AML-193 (cell line): Measurements from ENCODE around the gene FNDC3B.

Source experiments
- DNase-seq, 2 experiments: peaks; one replicate each; lab custom pipeline; 2025; lab: John Stamatoyannopoulos, UW

The FNDC3B gene

DNA sequence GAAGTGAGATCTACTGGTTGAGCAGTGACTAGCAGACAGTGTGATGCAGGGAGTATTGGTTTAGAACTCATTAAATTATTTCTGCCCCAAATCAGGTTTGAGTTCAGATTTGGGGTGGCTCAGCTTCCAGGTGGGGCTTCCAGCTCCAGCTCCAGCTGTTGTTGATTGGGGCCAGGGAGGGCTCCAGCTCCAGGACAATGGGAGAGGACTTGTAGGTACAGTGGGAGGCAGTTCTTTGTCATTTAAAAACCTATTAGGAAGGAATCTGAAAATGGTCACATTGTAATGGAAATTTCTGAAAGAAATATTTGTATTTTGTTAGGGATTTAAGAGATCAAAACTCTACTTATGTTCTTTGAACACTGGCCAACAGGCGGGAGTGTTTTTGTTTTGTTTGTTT lies 97.0 kb downstream of the FNDC3B start:
- no peak for DNase-seq

DNA sequence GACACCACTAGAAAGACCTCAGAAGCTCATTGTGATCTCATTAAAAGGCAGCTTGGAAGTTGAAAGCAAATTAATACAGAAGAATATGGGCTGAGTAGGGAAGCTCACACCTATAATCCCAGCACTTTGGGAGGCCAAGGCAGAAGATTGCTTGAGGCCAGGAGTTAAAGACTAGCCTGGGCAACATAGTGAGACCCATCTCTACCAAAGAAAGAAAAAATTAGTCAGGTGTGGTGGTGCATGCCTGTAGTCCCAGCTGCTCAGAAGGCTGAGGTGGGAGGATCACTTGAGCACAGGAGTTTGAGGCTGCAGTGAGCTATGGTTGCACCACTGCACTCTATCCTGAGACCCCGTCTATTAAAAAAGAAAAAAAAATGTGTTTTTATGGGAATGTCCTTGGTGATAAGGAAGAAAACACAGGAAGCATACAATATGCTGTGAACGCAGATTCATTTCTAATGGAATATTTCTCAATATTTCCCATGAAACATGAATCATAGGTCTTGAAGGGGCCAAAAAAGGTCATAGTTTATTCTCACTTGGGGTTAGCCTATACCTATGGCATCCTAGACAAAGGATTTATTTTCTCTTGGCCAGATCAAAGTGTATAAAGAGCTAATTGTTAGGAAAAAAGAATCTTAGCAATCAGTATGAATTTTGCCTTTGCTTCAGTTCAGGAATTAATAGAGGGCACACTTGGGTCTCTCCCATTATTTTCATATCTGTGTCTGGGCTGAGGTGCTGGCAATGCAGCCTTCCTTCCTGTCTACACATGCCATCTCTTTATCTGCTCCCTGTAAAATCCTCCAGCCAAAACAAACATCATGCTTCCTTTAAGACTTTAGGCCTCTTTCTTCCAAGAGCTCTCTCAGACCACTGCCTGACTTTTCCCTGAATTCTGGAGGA lies 98.2 kb downstream of the FNDC3B start:
- DNase-seq, result no peak

DNA sequence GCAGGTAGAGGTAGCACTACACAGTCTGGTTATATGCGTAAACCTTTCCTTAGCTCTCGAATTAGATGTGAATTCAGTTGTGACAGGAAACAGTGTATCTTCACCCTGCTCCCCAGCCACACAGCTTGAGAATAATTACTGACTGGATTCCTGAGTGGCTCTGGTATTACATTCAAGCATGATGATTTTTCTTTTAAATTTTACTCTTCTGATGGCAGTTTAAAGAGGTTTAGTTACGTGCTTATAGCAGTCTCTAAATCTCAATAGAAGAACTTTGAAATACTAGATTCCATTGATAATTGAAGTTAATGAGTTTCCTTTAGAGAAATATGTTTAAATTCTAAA lies 98.8 kb downstream of the FNDC3B start:
- no peak for DNase-seq

DNA sequence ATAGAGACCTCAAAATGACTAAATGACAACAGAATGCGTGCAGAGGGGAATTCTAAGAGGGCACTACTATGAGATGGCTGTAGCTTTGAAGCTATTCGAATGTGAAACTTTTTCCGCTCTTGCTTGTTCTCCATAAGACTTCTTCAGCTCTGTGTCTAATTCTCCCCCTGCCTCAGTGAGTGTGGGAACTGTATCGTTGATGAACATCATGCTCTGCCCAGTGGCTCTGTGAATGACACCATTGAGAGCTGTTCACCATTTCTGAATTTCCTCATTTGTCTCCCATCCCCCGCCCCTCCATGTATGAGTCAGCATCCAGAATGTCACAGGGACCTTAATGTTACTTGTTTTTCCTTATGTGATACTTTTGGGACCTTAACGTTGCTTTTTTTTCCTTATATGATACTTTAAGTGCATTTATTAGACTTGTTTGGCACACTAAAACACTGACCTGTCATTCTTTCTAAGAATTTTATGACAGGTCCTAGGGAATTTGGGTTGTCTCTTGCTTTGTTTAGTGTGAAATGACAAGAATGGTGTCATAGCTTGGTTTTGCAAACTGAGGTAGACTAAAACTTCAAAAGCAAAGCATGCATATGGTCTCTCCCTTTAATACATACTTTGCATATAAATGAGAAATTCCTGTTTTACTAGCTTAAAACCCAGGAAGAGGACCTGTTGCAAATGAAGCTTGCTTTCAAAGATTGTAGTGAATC lies 99.6 kb downstream of the FNDC3B start:
- DNase-seq, result peak; percentile 48 to 60

DNA sequence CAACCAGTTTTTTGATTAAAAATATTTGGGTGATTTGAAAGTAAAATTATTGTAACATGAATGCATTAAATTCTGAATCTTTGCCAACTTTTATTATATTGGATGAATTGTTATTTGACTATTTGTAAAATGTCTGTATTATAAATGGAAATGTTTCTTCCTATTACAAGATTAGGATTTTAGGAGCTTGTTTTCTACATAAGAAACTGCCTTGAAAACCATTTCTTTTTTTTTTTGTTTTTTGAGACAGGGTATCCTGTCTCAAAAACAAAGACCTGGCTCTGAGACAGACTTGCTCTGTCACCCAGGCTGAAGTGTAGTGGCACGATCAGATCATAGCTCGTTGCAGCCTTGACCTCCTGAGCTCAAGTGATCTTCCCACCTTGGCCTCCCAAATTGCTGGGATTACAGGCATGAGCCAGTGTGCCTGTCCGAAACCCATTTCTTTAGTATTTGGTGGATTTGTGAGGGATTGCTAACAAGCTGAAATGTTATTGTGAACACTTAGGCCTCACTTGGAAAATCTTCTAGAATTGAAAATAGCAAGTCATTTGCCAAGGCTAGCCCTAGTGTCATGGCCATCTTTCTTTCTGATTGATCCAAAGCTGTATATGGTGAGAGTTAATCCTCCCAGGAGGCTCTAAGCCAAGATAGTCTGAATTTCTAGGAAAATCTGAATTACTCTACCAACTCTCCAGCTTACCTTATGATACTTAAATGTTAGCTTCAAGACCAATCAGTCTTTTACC lies 100.3 kb downstream of the FNDC3B start:
- no peak for DNase-seq

DNA sequence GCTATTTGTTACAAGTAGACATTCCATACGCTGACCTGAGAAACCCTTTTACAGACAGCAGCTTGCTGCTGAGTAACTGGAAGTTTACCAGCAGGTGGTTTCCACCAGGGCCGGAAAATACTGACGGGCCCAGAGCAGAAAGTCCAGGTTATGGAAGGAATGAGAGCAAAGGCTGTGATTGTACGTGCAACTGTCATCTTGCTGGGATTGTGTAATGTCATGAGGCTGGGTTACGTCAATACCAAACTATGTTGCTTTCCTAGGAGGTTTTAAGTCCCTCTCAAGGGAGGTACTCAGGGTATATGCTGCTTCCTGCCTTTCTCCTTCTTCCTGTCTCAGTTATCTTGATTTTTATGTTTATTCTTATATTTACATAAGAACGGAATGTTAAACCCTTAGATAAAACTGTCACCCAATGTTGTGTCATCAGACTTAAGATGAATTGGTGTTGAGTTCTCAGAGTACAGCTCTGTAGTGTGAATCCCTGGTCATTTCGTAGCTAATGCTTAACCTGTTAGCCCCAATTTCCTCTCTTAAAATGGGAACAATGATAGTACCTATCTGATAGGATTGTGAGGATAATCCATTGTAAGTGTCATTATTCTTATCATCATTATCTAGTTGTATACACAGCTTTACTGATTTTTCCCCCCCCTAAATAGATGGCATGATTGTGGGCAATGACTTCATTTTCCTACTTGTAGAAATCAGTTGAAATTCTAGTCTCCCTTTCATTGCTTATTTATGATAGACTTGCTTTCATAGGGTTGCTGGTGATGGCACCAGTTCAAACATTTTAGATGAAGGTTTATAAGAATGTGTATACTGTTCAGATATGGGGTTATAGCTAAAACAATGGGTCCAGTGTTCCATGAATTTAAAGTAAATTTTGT lies 101.4 kb downstream of the FNDC3B start:
- DNase-seq, result peak; percentile 28 to 30

DNA sequence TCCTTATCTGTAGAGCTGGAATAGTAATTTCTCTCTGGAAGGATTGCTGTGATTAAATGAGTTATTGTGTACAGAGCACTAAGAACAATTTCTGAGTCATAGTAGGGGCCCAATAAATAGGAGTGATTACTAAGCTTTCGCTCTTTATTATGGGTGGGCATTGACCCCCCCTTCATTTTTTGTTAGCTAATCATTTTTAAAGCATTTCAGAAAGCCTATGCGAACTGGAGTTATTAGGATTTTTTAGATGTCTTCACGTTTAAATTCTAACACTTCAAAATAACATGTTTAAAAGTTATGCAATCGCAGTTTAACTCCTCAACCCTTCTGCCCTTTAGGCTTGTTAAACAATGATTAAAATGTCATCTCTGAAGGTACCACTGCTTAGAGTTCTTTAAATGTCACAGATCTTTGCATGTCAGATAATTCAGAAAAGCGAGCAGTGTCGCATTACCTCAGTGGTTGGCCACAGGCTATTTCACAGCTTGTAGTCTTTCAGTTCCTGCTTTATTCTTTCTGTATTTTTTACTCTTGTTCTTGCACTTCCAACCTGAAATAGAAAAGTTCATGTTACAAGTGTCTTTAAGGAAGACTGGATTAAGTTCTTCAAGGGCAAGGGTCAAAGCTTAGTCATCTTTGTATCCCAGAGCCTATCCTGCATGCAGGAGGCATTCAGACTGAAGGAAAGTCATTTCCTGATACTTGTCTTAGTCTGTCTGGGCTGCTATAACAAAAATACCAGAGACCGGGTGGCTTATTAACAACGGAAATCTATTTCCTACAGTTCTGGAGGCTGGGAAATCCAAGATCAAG lies 102.9 kb downstream of the FNDC3B start:
- DNase-seq, result no peak

DNA sequence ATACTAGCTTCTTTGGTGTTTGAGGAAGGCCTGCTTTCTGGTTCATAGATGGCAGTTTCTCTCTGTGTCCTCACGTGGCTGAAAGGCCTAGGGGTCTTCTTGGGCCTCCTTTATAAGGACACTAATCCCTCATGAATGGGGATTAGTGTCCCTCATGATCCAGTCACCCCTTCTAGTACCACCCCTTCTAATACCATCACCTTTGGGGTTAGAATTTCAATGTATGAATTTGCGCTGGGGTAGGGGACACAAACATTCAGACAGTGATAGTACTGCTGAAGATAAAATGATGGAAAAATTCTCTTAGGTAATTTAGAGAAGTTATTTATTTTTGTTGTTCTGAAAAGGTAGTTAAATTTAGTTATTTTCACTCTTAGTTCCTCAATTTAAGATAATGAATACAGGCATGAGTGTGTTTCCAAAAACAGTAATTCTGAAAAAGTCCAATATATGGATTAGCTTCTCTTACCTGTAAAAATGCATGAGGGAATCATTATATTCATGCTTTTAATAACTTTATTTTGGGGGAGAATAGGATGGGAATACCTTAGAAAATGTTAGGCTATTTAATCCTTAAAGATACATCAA lies 103.6 kb downstream of the FNDC3B start:
- no peak for DNase-seq

DNA sequence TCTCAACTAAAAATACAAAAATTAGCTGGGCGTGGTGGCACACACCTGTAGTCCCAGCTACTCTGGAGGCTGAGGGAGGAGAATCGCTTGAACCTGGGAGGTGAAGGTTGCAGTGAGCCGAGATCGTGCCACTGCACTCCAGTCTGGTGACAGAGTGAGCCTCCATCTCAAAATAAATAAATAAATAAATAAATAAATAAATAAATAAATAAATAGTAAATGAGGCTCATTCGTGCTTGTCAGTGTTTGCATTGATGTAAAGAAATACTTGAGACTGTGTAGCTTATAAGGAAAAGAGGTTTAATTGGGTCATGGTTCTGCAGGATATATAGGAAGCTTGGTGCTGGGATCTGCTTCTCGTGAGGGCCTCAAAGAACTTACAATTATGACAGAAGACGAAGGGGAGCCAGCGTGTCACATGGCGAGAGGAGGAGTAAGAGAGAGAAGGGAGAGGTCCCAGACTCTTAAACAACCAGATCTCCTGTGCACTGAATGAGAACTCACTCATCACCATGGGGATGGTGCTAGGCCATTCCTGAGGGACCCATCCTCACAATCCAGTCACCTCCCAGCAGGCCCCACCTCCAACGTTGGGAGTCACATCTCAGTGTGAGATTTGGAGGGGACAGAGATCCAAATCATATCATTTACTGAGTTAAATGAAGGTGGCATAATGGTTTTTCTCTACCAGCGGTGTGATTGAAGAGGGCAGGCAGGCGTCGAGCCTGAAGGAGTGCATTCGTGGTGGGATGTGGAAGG lies 104.5 kb downstream of the FNDC3B start:
- no peak for DNase-seq

DNA sequence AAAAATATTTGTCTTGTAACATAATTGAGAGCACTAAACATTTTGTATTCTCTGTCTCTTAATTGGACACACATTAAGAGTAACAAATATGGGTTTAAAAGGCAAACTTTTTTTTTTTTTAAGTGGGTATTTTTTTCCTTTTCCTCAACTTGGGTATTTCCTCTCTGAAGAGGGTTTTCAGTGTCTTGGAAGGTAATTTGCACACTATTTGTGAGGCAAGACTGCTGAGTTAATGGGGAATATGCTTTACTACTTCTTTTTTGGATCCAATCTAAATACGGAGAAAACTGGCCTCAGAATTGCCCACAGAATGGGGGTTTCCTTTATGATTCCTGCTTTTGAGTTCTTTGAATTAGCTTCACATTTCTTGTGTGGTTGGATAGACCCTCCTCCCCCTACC lies 105.2 kb downstream of the FNDC3B start:
- no peak for DNase-seq

DNA sequence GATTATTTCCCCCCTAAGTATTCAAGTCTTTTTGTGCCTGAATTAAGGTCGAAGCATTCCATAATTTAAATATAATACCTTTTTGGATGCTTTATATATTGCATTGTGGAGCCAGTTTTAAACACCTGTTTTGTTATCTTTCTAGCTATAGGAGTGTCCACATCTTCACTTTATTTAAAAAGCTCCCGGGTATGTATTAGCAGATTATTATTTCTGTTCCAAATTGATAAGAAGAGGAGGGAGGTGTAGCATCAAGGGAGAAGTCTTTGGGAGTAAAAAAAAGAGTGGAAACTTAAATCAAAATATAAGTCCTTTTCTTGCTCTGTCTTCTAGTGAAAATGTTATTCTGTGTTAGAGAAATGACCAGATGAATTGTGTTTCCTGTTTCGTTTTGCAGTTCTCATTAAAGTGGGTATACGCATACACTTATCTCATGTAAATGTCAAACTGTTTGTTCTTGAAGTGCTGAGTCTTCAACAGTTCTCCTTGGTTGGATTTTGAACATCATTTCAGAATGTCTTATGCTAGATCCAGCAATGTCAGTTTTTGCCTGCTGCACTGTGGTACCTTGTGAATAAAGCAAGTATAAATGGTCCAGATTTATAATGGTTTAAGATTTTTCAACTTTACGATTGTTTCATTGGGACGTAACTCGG lies 105.8 kb downstream of the FNDC3B start:
- DNase-seq, result no peak

DNA sequence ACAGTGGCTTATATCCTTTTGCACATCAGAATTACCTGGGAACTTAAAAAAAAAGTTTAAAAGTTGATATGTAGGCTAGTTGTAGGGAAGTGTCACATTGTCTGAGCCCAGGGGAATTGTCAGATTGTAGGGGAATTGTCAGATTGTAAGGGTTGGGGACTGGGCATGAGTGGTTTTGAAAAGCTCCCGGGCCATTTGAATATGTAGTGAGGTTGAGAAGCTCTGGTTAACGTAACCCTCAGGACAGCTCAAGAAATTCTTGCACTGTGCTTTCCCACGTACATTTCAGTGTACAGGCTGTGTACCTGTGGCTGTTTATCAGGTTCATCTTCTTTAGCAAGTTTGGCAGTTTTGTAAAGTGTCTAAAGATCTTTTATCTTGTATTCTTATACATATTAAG lies 107.0 kb downstream of the FNDC3B start:
- no peak for DNase-seq

DNA sequence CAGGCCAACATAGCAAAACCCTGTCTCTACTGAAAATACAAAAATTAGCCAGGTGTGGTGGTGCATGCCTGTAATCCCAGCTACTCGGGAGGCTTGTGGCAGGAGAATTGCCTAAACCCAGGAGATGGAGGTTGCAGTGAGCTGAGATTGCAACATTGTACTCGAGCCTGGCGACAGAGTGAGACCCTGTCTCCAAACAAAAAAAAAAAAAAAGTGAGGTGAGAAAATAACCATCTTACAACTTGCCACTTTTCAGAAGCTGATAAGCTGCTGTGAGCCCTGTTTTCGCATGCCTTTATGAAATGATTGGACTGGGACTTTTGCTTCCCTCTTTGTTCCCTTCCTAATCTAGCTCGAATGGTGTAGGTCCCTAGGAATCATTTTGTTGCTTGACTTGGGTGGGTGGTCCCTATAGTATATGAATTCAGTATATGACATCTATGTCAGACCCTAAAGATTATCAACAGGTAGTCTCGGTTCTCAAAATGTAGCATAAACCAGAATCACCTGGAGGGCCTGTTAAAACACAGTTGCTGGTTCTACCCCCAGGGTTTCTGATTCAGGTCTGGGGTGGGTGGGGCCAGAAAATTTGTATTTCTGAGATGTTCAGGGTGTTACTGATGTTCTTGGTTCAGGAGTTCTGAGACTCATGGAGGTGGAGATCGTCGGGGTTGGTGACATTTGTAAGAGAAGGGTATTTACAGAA lies 107.9 kb downstream of the FNDC3B start:
- DNase-seq, result no peak

DNA sequence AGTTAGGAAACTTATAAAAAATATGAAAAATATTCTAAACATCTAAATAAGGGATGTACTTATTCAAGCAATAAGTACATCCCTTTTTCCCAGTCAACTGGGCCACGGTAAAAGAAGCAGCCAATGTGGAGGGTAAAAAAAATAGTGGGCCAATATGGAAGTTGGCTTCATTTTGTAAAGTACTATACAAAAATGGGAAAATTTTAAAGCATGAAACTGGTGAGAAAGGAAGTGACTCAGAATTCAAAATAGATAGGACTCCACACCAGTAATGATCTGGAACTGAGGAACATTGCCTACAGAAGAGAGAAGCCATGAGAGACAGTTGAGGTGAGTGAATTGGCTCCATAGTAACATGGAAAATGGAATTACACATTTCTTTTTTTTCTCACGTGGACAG lies 108.9 kb downstream of the FNDC3B start:
- DNase-seq, result no peak

DNA sequence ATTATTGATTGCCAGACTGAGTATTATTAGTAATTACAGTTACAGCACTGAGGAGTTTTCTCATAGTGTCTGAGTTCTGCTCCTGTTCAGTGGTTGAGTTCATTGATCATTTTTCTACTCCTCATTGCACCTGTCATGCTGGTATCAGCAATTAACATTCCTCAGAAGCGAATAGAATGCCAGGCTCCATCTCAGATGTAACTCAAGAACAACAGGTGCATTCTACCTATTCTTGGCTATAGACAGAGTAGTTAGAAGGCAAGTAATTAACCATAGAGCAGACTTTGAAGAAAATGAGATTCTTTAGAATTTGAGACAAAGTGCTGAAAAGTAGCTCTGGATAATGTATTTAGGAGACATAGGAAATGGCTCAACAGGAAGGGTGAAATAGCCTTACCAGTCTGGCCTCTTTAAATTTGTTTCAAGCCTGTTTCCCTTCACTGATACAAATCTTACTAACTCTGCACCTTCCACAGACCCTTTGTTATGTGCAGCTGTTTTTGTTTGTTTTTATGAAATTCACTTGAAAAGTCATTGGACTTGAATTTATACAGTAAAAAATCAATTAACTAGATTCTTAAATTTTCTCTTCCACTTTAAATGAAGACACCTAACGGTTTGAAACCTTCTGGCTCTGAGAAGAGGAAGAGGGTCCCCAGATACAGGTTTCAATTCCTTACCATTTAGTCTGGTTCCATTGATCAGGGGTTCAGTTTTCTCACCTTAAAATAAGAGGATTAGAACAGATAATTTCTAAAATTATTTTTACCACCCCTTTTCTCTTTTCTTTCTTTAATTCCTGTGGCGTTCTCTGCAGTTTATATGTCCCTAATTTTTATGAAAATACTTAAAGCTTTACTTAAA lies 109.6 kb downstream of the FNDC3B start:
- no peak for DNase-seq

DNA sequence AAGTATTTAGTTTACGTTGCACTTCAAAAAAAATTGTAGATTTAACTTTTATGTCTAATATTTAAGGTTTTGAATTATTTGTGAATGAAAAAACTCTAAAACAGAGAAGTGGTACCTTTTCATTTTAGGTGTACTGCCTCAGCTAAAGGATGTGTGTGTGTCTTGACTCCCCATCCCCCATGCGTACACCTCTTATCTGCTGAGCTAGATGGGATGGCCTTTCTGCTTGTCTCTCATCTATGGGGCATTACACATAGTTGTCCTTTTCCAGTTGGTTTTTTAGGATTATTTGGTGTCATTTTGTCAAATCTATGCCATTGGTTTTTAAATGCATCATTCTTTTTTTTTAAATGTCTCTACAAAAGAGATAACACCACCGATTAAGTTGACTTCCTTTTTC lies 110.9 kb downstream of the FNDC3B start:
- DNase-seq, result no peak

DNA sequence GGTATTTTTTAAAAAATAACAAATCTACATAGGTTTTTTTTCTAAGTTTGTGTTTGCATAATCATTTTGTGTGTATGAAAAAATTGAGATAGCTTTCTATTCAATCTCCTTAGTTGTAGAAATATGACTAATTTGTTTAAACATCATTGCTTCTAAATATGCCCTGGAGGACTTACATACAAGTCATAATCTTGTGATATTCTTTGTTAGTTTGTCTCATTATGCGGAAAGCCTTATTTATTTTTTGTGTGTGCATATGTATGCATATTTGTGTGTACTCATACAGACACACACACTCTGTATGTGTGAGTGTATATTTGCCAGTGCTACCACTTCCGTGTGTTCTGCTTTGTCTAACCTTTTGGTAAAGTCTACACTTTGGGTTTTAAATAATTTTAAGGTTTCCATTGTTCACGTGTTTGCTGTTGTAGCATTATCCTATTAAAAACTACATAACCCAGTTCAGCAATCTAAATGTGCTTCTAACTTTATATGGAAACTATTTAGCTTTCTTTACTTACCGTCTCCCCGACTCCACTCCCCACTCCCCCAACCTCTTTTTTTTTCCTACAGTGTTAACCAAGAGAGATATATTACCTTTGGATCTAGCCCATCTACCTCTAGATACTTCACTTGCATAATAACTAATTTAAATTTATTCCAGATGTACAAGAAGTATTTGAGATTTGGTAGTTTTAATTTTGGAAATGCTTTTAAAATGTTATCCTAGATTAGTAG lies 111.7 kb downstream of the FNDC3B start:
- DNase-seq, result no peak
